Subcutaneous adipose tissue (tissue), 4 donors: Measurements from ENCODE around the gene MTMR3. TPM values are rescaled to one million over a fixed set of nuclear protein-coding genes. Genes with fewer than 3 reads are reported as not detected.

ENCODE experiments used
- CTCF ChIP-seq: fragments of 450-650 bp; IDR thresholded peaks from one replicate; pipeline ENCODE4 v1.5.1; 2016; ENCODE audit warnings: low read depth, mild to moderate bottlenecking, control low read depth, antibody characterized with exemption, moderate library complexity
- total RNA-seq, 4 donors: library from RNA; depleted of rRNA; stranded (reverse); fragments of >200 nt; gene quantifications; one replicate each; pipeline ENCODE4 v1.1.0, GENCODE V29; 2016

MTMR3 gene
- 10 to 100 TPM; 46.6 to 78.6 (median 61.7) TPM for total RNA-seq

GRCh38 chr22:29883045-29883774, at the start of gene MTMR3:
MTMR3 (plus strand) TSS chr22:29883174; CDS start chr22:29971060, 87,886 bp downstream.
- no peak for TF ChIP-seq CTCF

GRCh38 chr22:29833392-29833965, 49.5 kb upstream of the MTMR3 start:
- no peak for TF ChIP-seq CTCF

GRCh38 chr22:29834046-29834445, 48.9 kb upstream of the MTMR3 start:
- no peak for TF ChIP-seq CTCF

GRCh38 chr22:29837741-29838598, 45.0 kb upstream of the MTMR3 start, which contains the start of gene ASCC2:
ASCC2 (minus strand) TSS chr22:29838274; CDS start chr22:29832325, 5,949 bp downstream.
- no peak for TF ChIP-seq CTCF

GRCh38 chr22:29838599-29838956, 44.4 kb upstream of the MTMR3 start:
- no peak for TF ChIP-seq CTCF

GRCh38 chr22:29839039-29839438, 43.9 kb upstream of the MTMR3 start:
- TF ChIP-seq CTCF, result no peak

GRCh38 chr22:29840498-29840897, 42.5 kb upstream of the MTMR3 start:
- TF ChIP-seq CTCF, result no peak
